Progenitor cell of endocrine pancreas (in vitro differentiated cells): ENCODE data around the gene TFDP1. TPM values are rescaled to one million over a fixed set of nuclear protein-coding genes. Genes with fewer than 3 reads are reported as not detected.

Experiments used
- DNase-seq: peaks from one replicate; pipeline ENCODE4 v3.0.0; 2021; ENCODE audit warnings: low spot score; ENCODE audit not compliant: unreplicated experiment
- H3K27ac Mint-ChIP-seq: 2 replicates; pipeline ENCODE4 v1.8.0; 2021; ENCODE audit warnings: mild to moderate bottlenecking, moderate library complexity, mixed read lengths
- H3K27me3 Mint-ChIP-seq: 2 replicates; pipeline ENCODE4 v1.8.0; 2021; ENCODE audit warnings: mixed read lengths
- H3K36me3 Mint-ChIP-seq: 2 replicates; pipeline ENCODE4 v1.8.0; 2022; ENCODE audit warnings: mixed read lengths; ENCODE audit not compliant: insufficient read depth
- H3K4me1 Mint-ChIP-seq: 2 replicates; pipeline ENCODE4 v1.8.0; 2021; ENCODE audit warnings: low read depth, mixed read lengths
- H3K4me3 Mint-ChIP-seq: 2 replicates; pipeline ENCODE4 v1.8.0; 2021; ENCODE audit warnings: low read depth, mild to moderate bottlenecking, moderate library complexity, mixed read lengths
- H3K9me3 Mint-ChIP-seq: 2 replicates; pipeline ENCODE4 v1.8.0; 2021; ENCODE audit warnings: low read depth, mixed read lengths
- CTCF ChIP-seq: fragments of 200-600 bp; sonication (generic); IDR thresholded peaks from one replicate; pipeline ENCODE4 v1.5.0; 2021; ENCODE audit warnings: antibody characterized with exemption, mild to moderate bottlenecking; ENCODE audit not compliant: unreplicated experiment
- total RNA-seq: library from RNA; stranded (reverse); gene quantifications from 2 replicates; pipeline ENCODE4 v1.2.1, GENCODE V29; 2021

Gene TFDP1
- total RNA-seq, 1 donor from 2014 or later, result 58.2 TPM

DNA sequence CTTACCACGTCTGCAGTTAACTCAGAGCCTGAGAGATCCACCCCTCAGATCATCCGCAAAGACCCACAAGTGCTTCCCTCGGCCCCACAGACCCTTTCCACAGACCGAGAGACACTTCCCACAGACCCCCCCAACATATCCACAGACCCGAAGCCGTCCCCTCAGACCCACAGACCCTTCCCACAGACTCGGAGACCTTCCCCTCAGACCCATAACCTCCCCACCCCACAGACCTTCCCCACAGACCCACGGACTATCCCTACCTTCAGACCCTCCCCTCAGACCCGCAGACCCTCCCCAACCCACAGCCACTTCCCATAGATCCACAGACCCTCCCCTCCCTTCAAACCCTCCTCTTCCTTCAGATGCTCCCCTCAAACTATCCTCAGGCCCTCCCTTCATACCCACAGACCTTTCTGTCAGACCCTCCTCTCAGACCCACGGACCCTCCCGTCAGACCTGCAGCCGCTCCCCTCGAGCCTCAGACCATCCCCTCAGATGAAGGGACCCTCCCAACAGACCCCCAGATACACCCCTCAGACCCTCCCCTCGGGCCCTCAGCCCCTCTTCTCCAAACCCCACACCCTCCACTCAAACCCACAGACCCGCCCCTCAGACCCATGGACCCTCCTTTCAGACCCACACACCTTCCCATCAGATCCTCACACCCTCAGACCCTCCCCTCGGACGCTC, 20.1 kb upstream of the TFDP1 start:
- Mint-ChIP-seq H3K27ac (no peak overlapping the region), H3K27me3 (peaks cover 4% of the 10 kb centered on the region), H3K4me3 (no peak overlapping the region), H3K36me3 (peaks cover 2% of the 10 kb centered on the region), H3K9me3 (no peaks in the 10 kb centered on the region), H3K4me1 (peaks cover 1% of the 10 kb centered on the region)
- TF ChIP-seq CTCF, result no peak
- DNase-seq, result no peak

- Mint-ChIP-seq H3K4me1 (peaks cover 1% of the 10 kb centered on the region), H3K27ac (peak overlapping the region; percentile 37), H3K9me3 (no peaks in the 10 kb centered on the region), H3K27me3 (peaks cover 4% of the 10 kb centered on the region), H3K4me3 (no peak overlapping the region), H3K36me3 (peaks cover 2% of the 10 kb centered on the region)
- no peak for DNase-seq
- TF ChIP-seq CTCF, result no peak
Measured at GRCh38 chr13:113565526-113566226, 18.9 kb upstream of the TFDP1 start.

- no peak overlapping the region for H3K27ac Mint-ChIP-seq
- DNase-seq, result no peak
- peaks cover 2% of the 10 kb centered on the region for H3K36me3 Mint-ChIP-seq
- no peak overlapping the region for H3K4me3 Mint-ChIP-seq
- peaks cover 1% of the 10 kb centered on the region for H3K4me1 Mint-ChIP-seq
- no peaks in the 10 kb centered on the region for H3K9me3 Mint-ChIP-seq
- peaks cover 4% of the 10 kb centered on the region for H3K27me3 Mint-ChIP-seq
- no peak for TF ChIP-seq CTCF
Measured at GRCh38 chr13:113566227-113566561, 18.4 kb upstream of the TFDP1 start.

GRCh38 chr13:113567681-113568080, 16.9 kb upstream of the TFDP1 start:
- H3K4me1 Mint-ChIP-seq, result no peaks in the 10 kb centered on the region
- peaks cover 7% of the 10 kb centered on the region for H3K9me3 Mint-ChIP-seq
- peaks cover 4% of the 10 kb centered on the region for H3K27me3 Mint-ChIP-seq
- H3K27ac Mint-ChIP-seq, result no peak overlapping the region
- H3K36me3 Mint-ChIP-seq, result peaks cover 4% of the 10 kb centered on the region
- H3K4me3 Mint-ChIP-seq, result no peak overlapping the region
- DNase-seq, result no peak
- TF ChIP-seq CTCF, result no peak

GRCh38 chr13:113573065-113573464, 11.5 kb upstream of the TFDP1 start:
- peaks cover 12% of the 10 kb centered on the region for H3K36me3 Mint-ChIP-seq
- H3K27ac Mint-ChIP-seq, result no peak overlapping the region
- TF ChIP-seq CTCF, result no peak
- H3K9me3 Mint-ChIP-seq, result peaks cover 36% of the 10 kb centered on the region
- DNase-seq, result no peak
- no peaks in the 10 kb centered on the region for H3K27me3 Mint-ChIP-seq
- no peak overlapping the region for H3K4me3 Mint-ChIP-seq
- H3K4me1 Mint-ChIP-seq, result no peaks in the 10 kb centered on the region
